K562 (cell line): ENCODE measurements around the gene SLC17A1. TPM values are rescaled to one million over a fixed set of nuclear protein-coding genes. Genes with fewer than 3 reads are reported as not detected.

Experiments
- ATAC-seq: fragments of 200-7000 bp; cut with Tn5 transposase; 3 replicates; pipeline ENCODE4 v1.9.1; 2020; ENCODE audit warnings: moderate library complexity
- Bru-seq: library from RNA; stranded (reverse); fragments of 400-500 nt; gene quantifications from one replicate; lab custom pipeline; 2021; lab: Mats Ljungman, UMichigan
- BruChase-seq, 2 experiments: library from RNA; stranded (reverse); fragments of 400-500 nt; gene quantifications; one replicate each; lab custom pipeline; 2021; lab: Mats Ljungman, UMichigan
- BruUV-seq: library from RNA; stranded (reverse); fragments of 400-500 nt; replicated peaks from 2 replicates; lab custom pipeline; 2021; lab: Mats Ljungman, UMichigan
- CTCF ChIA-PET: fragments of 300-600 bp; formaldehyde crosslinking; extraction: SDS; loops from one replicate; lab custom pipeline; 2021; ENCODE audit warnings: low intra/inter-chr PET ratio; lab: Yijun Ruan, JAX
- POLR2A ChIA-PET: fragments of 300-600, 350-650 bp; sonication (Branson Sonifier 250); formaldehyde crosslinking; extraction: SDS; loops from one replicate; lab custom pipeline; 2021; ENCODE audit warnings: antibody characterized with exemption, inconsistent platforms; lab: Yijun Ruan, JAX
- DNase-seq, 4 experiments: peaks; one replicate each; pipeline versions ENCODE4 v3.0.0 to v3.0.0-alpha.2; 2011 to 2018; ENCODE audit warnings: low spot score in 3 of 4, mixed read lengths in 3 of 4; ENCODE audit errors: extremely low read depth in 1 of 4
- FAIRE-seq: peaks from 2 replicates; lab custom pipeline; 2011; peaks lifted over from hg19 to GRCh38; lab: Jason Lieb, UNC
- H2AFZ ChIP-seq: 2 replicates; pipeline ENCODE4 v1.6.0; 2011; ENCODE audit warnings: low read depth, low read length, control low read depth, inconsistent platforms
- H3K27ac ChIP-seq: fragments of 200-600 bp; 3 replicates; pipeline ENCODE4 v1.8.0; 2011; ENCODE audit warnings: low read depth, mild to moderate bottlenecking, control low read depth, inconsistent platforms, low read length, moderate library complexity, mixed read lengths; ENCODE audit errors: extremely low read depth
- H3K27me3 ChIP-seq, 2 experiments: fragments of 300-600 bp in 1 of 2; 2 replicates in 1 of 2; 3 replicates in 1 of 2; pipeline versions ENCODE4 v1.6.0 to v1.8.0; 2011; ENCODE audit warnings: inconsistent platforms in 2 of 2, low read length in 2 of 2, mild to moderate bottlenecking in 1 of 2, mixed read lengths in 1 of 2, moderate library complexity in 1 of 2; ENCODE audit not compliant: control insufficient read depth in 2 of 2, insufficient read depth in 2 of 2
- H3K36me3 ChIP-seq: fragments of 300-600 bp; 3 replicates; pipeline ENCODE4 v1.8.0; 2011; ENCODE audit warnings: mild to moderate bottlenecking, low read length, inconsistent platforms; ENCODE audit not compliant: control insufficient read depth, insufficient read depth
- H3K4me1 ChIP-seq, 2 experiments: fragments of 200-600 bp in 1 of 2; replicated peaks in 1 of 2; 2 replicates in 1 of 2; 3 replicates in 1 of 2; pipeline versions ENCODE4 v1.5.1 to v1.8.0; 2011; ENCODE audit warnings: inconsistent platforms in 2 of 2, low read length in 2 of 2, mild to moderate bottlenecking in 1 of 2, mixed read lengths in 1 of 2, moderate library complexity in 1 of 2; ENCODE audit not compliant: control insufficient read depth in 2 of 2, insufficient read depth in 2 of 2
- H3K4me2 ChIP-seq: 2 replicates; pipeline ENCODE4 v1.6.1; 2011; ENCODE audit warnings: low read length, control low read depth, inconsistent platforms, mixed read lengths; ENCODE audit not compliant: insufficient read depth
- H3K4me3 ChIP-seq: fragments of 200-600 bp; sonication (generic), shearing (Covaris generic); 2 replicates; pipeline ENCODE4 v1.5.1; 2016; ENCODE audit warnings: control low read depth, inconsistent platforms
- H3K79me2 ChIP-seq: fragments of 200-600 bp; 3 replicates; pipeline ENCODE4 v1.8.0; 2011; ENCODE audit warnings: low read length, inconsistent platforms; ENCODE audit not compliant: control insufficient read depth, insufficient read depth
- H3K9ac ChIP-seq, 2 experiments: 2 replicates each; pipeline versions ENCODE4 v1.6.0 to v1.6.1; 2011; ENCODE audit warnings: low read depth in 2 of 2, low read length in 2 of 2, control low read depth in 1 of 2, inconsistent platforms in 1 of 2, mild to moderate bottlenecking in 1 of 2, mixed read lengths in 1 of 2; ENCODE audit not compliant: insufficient read depth in 1 of 2
- H3K9me1 ChIP-seq: one replicate; pipeline ENCODE4 v1.6.0; 2011; ENCODE audit warnings: inconsistent platforms, mild to moderate bottlenecking, low read length, moderate library complexity; ENCODE audit not compliant: control insufficient read depth, insufficient read depth
- H3K9me3 ChIP-seq: replicated peaks from 2 replicates; pipeline ENCODE4 v1.5.1; 2011; ENCODE audit warnings: low read depth, low read length, inconsistent platforms; ENCODE audit not compliant: control insufficient read depth, insufficient read depth
- H4K20me1 ChIP-seq: replicated peaks from 2 replicates; pipeline ENCODE4 v1.6.1; 2011; ENCODE audit warnings: low read length, inconsistent platforms, mixed read lengths; ENCODE audit not compliant: control insufficient read depth, insufficient read depth
- FOXJ2 ChIP-seq: fragments of 200-800 bp; sonication (Bioruptor generic); IDR thresholded peaks from 2 replicates; pipeline ENCODE4 v1.6.1; 2016; ENCODE audit warnings: missing genetic modification characterization, missing compliant biosample characterization
- GATAD2B ChIP-seq: fragments of 450-650 bp; IDR thresholded peaks from 2 replicates; pipeline ENCODE4 v1.6.1; 2017; ENCODE audit warnings: mild to moderate bottlenecking, borderline replicate concordance
- MITF ChIP-seq: IDR thresholded peaks from 2 replicates; pipeline ENCODE4 v1.6.1; 2014; ENCODE audit warnings: antibody characterized with exemption
- SFPQ ChIP-seq: fragments of 200-400 bp; formaldehyde crosslinking; IDR thresholded peaks from 2 replicates; pipeline ENCODE4 v1.6.1; 2017; ENCODE audit warnings: mild to moderate bottlenecking, low read depth, low read length, moderate library complexity
- SLC30A9 ChIP-seq: fragments of 250-450 bp; sonication (Bioruptor Pico); IDR thresholded peaks from 2 replicates; pipeline ENCODE4 v1.8.0; 2022; ENCODE audit warnings: mild to moderate bottlenecking, moderate library complexity
- SRF ChIP-seq, 2 experiments: fragments of 250-450, 450-650 bp in 1 of 2; sonication (Bioruptor Pico) in 1 of 2; sonication (generic) in 1 of 2; formaldehyde crosslinking; IDR thresholded peaks; 2 replicates each; pipeline versions ENCODE4 v1.5.0 to v1.5.1; 2020 to 2022; ENCODE audit warnings: mild to moderate bottlenecking in 1 of 2, missing genetic modification reagents in 1 of 2
- STAT5B ChIP-seq: fragments of 250-450 bp; sonication (Bioruptor Pico); IDR thresholded peaks from 2 replicates; pipeline ENCODE4 v1.8.0; 2021; ENCODE audit warnings: mild to moderate bottlenecking, inconsistent platforms
- TAL1 ChIP-seq: fragments of 450-650 bp; IDR thresholded peaks from 2 replicates; pipeline ENCODE4 v1.6.1; 2016; ENCODE audit warnings: mild to moderate bottlenecking
- ZNF212 ChIP-seq: fragments of 450-650 bp; formaldehyde crosslinking; IDR thresholded peaks from 2 replicates; pipeline ENCODE4 v1.4.0; 2020; ENCODE audit warnings: mild to moderate bottlenecking
- ZNF655 ChIP-seq: fragments of 250-450 bp; sonication (Bioruptor Pico); IDR thresholded peaks from 2 replicates; pipeline ENCODE4 v1.5.0; 2021
- WGBS: fragments of 100-300 bp; shearing (Covaris generic); methylation state at CpG from one replicate; pipeline ENCODE4 v1.1.6; 2016; ENCODE audit warnings: low coverage, mixed read lengths; ENCODE audit not compliant: insufficient coverage; ENCODE audit errors: missing lambda C conversion rate; 5-methylcytosine and 5-hydroxymethylcytosine counted together
- in situ Hi-C: fragments of 300-500 bp; cut with MboI; formaldehyde crosslinking; loops from 4 replicates; pipeline ENCODE4 v1.15.0; 2018; ENCODE audit warnings: inconsistent platforms, mixed read lengths
- intact Hi-C: fragments of 100-400 bp; cut with micrococcal nuclease; formaldehyde crosslinking; loops from 2 replicates; pipeline ENCODE4 v1.14.2; 2022
- long read RNA-seq, 3 experiments: library from polyadenylated mRNA in 2 of 3; library from RNA in 1 of 3; unstranded in 2 of 3; stranded (forward) in 1 of 3; transcript quantifications; one replicate each; pipeline ENCODE4 v2.0.0, GENCODE V29; 2019 to 2022
- polyA minus RNA-seq, 3 experiments: library from RNA; depleted of rRNA, polyadenylated mRNA; stranded (reverse); fragments of >200 nt; gene quantifications; 2 replicates each; pipeline ENCODE4 v1.2.3, GENCODE V29; 2011
- polyA plus RNA-seq, 8 experiments: library from polyadenylated mRNA; depleted of rRNA in 4 of 8; stranded (reverse) in 5 of 8; unstranded in 3 of 8; fragments of >200 nt; fragmentation: Nextera tagmentation in 2 of 8; fragmentation: Illumina TruSeq in 1 of 8; extraction: Ambion mirVana in 2 of 8; extraction: Trizol in 1 of 8; gene quantifications; 2 replicates each; pipeline versions ENCODE4 v1.2.1 to v1.2.3, GENCODE V29; 2011 to 2014; ENCODE audit warnings: inconsistent platforms in 1 of 8, missing spikeins in 1 of 8
- total RNA-seq, 7 experiments: library from RNA; depleted of rRNA in 6 of 7; stranded (reverse); fragments of >200 nt in 6 of 7; fragmentation: Illumina TruSeq in 2 of 7; extraction: Trizol in 2 of 7; gene quantifications; 2 replicates each; pipeline versions ENCODE4 v1.2.1 to v1.2.3, GENCODE V29; 2011 to 2021; ENCODE audit warnings: low replicate concordance in 1 of 7

SLC17A1 gene, protein sequence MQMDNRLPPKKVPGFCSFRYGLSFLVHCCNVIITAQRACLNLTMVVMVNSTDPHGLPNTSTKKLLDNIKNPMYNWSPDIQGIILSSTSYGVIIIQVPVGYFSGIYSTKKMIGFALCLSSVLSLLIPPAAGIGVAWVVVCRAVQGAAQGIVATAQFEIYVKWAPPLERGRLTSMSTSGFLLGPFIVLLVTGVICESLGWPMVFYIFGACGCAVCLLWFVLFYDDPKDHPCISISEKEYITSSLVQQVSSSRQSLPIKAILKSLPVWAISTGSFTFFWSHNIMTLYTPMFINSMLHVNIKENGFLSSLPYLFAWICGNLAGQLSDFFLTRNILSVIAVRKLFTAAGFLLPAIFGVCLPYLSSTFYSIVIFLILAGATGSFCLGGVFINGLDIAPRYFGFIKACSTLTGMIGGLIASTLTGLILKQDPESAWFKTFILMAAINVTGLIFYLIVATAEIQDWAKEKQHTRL
- total RNA-seq (2011; cell fraction: chromatin; rRNA removed; ENCODE audit: low replicate concordance) = not detected in 2 replicates
- not detected in 2 replicates for total RNA-seq (2011; cell fraction: nucleolus; rRNA removed)
- total RNA-seq (2011; cell fraction: nucleoplasm; rRNA removed) = not detected in 2 replicates
- total RNA-seq (2014; rRNA removed) (not detected in 2 replicates), total RNA-seq (2014; rRNA removed; fragmentation: Illumina TruSeq; extraction: Trizol) (not detected in 2 replicates), total RNA-seq (2015; rRNA removed; fragmentation: Illumina TruSeq; extraction: Trizol) (not detected in 2 replicates), total RNA-seq (2021) (not detected in 2 replicates), polyA plus RNA-seq (2011; rRNA removed) (not detected in 2 replicates), polyA plus RNA-seq (2014; fragmentation: Illumina TruSeq; extraction: Trizol) (not detected in 2 replicates), polyA plus RNA-seq (2014; fragmentation: Nextera tagmentation; extraction: Ambion mirVana) (not detected), polyA plus RNA-seq (2014; rRNA removed) (not detected in 2 replicates), polyA minus RNA-seq (2011; rRNA and poly(A)+ RNA removed) (not detected in 2 replicates), Bru-seq, nascent RNA (not detected), BruChase-seq, experiment 1, labeled RNA remaining after a 2-hour chase (not detected), BruChase-seq, experiment 2, labeled RNA remaining after a 6-hour chase (percentile 4 among the genes with signal in this experiment)
- polyA plus RNA-seq (2011; cell fraction: cytosol; rRNA removed) = not detected in 2 replicates
- not detected in 2 replicates for polyA plus RNA-seq (2011; cell fraction: nucleus; rRNA removed)
- not detected in 2 replicates for polyA plus RNA-seq (2012)
- polyA minus RNA-seq (2011; cell fraction: cytosol; rRNA and poly(A)+ RNA removed) = not detected in 2 replicates
- not detected in 2 replicates for polyA minus RNA-seq (2011; cell fraction: nucleus; rRNA and poly(A)+ RNA removed)
- long read RNA-seq, experiment 1 = 0 reads
- long read RNA-seq, experiment 2 = 0 reads
- long read RNA-seq, experiment 3 = 0 reads

DNA sequence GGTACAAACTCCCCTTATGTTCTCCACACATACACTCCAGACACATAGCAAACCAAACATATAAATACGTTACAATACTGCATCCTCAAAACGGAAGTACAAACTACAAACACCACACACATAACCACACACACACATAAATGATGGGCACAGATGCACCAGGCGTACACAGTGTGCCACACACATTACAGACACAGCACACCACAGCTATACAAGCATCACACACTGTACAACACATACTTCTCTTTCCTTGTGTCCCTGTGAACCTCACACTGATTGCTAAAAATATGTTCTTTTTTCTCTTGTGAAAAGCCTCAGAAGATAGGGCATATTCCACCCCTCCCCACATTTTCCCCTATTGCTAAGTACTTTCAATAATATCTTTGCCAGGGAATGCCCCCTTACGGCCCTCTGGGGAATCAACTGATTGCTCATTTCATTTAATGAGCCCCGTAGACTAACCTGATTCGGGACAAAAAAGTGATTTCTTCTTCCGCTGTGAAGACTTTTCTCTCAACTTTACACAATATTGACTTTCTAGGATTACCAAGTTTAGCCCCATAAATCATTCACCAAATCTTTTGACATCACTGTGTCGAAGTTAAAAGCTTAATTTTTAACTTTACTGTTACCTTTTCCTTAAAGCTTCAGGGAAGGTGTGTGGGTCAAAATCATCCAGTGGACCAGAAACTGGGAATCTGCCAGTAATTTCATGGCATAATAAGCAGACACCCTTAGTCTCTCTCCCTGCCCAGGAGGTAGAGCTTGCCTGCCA is at the start of gene SLC17A1:
TSS of gene SLC17A1 (minus strand) at position 521 of the 775 bp plus-strand sequence. CDS start 1,495 bp downstream, outside the sequence.
- ChIA-PET POLR2A (interaction anchor here (0.7 kb wide), 1 partner anchor 159 kb away, joined by 3 read pairs; no protein-coding TSS in a partner anchor), CTCF (no interaction called here)
- FAIRE-seq = no peak
- Histone ChIP-seq H3K4me1 (no peaks in the 10 kb centered on the region), H3K9me1 (no peaks in the 10 kb centered on the region), H3K79me2 (no peaks in the 10 kb centered on the region), H4K20me1 (no peaks in the 10 kb centered on the region), H3K27ac (no peak within 1 kb of the TSS), H3K4me3 (no peak within 1 kb of the TSS), H3K9ac (no peak within 1 kb of the TSS), H2AFZ (no peak within 1 kb of the TSS), H3K9me3 (no peaks in the 10 kb centered on the region), H3K36me3 (no peaks in the 10 kb centered on the region), H3K4me2 (no peak within 1 kb of the TSS), H3K27me3 (peaks cover 11 to 12% of the 10 kb centered on the region in 2 experiments; a peak in 4 of 5 replicates)
- DNase-seq = no peak
- intact Hi-C loops = no loop called here
- in situ Hi-C loops = no loop called here
- WGBS = under 1% methylated on average over 8 of the region's 8 CpGs
- ATAC-seq = no peak
- BruUV-seq = no TSS peak
- TF ChIP-seq TAL1 (no peak), MITF (no peak), ZNF655 (CRISPR knock-in tag) (no peak), ZNF212 (no peak), FOXJ2 (tag) (no peak), SRF (CRISPR knock-in tag; IDR thresholded peaks at IDR 0.05) (no peak), STAT5B (CRISPR knock-in tag) (no peak), SLC30A9 (CRISPR knock-in tag) (no peak), GATAD2B (no peak), SFPQ (no peak)
